HG02571 (cell line): ENCODE measurements around the gene TMEM163.

Source experiments
- ATAC-seq: cut with Tn5 transposase; IDR thresholded peaks from one replicate; pipeline ENCODE4 v1.9.1; 2021; ENCODE audit warnings: mild to moderate bottlenecking, moderate library complexity; ENCODE audit not compliant: unreplicated experiment

The TMEM163 gene

DNA sequence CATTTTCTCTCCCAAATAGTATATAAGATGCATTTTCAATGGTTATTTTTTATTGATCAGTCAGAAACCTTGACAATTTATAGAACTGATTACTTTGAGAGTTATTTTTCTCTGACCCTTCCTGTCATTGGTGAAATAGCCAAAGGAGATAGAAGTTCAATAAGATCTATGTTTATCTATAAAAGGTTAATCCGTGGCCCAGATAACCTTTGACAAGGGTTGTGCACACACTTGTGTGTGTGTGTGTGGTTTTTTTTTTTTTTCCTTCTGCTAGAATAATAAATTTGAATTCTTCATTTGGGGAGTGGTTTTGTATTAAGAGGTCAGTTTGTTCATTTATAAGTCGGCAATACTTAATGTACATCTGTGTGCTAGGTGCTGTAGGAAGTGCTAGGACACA, 304.9 kb downstream of the TMEM163 start:
- no peak for ATAC-seq

DNA sequence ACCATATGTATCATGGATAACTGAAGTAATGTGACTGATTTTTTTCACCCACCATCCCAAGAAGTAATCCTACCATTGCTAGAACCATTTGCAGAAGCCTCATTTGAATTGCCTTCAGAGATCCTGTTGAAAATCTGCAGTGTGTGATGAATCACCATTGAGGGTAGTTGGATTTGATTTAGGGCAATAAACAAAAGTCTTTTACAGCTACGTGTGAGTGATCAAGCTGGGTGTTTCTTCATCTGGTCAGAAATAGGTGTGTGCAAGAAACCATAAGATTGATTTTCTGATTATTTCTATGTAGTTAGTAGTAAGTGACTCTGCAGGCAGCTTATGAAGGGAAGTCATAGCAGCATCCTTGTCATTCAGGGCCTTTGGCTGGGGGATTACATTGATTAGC, 305.4 kb downstream of the TMEM163 start:
- ATAC-seq, result no peak

- no peak for ATAC-seq
Observed at GRCh38 chr2:134412639-134412999, 306.2 kb downstream of the TMEM163 start.

- ATAC-seq, result peak; percentile 92
Observed at GRCh38 chr2:134411828-134412638, 306.8 kb downstream of the TMEM163 start.

DNA sequence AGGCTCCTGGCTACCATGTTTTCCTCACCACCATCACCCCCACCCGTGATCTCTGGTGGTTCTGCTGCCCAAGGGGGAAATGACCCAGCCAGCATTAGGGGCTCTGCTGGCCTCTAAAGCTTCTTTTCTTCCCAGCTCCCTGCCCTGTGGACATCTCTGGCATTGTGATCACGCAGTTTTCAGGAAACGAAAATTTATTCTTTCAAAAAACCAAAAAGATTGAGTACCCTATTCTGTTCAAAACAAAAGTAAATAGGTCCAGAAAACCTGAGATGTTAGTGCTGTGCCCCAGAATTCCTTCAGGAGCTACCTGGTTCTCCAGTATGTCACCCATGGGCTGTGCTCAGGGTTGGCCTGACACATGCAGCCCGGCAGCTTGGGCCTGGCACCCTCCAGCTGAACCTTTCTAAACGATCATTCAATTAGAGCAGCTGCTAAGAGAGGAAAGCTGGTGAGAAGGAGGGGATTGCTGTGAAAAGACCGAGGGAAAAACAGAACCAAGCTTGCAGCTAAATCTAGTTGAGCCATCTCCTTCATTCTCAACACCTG, 307.4 kb downstream of the TMEM163 start:
- no peak for ATAC-seq

DNA sequence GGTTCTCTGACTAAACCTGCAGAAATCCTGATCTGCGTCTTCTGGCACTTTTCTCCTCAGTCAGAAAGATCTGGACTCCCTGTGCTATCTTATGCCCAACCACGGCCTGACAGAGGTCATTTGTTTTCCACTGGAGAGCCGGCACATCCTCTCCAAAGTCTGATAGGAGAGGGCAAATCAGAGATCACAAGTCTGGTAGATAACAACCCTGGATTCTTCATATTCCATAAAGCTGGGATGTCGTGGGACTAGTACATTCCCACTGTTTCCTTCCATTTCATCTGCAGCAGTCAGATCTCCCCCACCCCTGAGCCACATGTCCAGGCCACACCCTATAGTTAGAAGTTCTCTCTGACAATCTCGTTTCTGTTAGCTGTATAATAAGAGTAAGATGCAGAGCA, 308.0 kb downstream of the TMEM163 start:
- ATAC-seq, result no peak

GRCh38 chr2:134410006-134410405, 308.8 kb downstream of the TMEM163 start:
- no peak for ATAC-seq

- no peak for ATAC-seq
Observed at GRCh38 chr2:134408791-134409190, 310.0 kb downstream of the TMEM163 start.

DNA sequence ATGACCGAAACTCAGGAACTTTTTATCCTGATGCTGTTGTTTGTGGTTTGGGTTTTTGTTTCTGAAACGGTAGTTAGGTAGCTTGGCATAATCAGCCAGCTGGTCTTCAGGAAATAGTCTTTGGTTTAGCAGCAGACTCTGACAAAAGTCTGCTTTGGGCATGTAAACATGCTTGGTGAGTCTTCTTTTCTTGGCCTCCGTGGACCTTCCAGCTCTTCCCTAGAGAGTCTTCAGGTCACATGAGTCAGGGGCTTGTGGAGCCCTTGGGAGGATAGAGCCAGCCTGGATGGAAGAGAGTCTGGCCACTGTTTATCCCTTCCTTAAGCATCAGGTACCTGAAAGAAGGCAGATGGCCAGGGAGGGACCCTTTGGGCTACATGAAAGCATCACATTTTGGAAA, 310.4 kb downstream of the TMEM163 start:
- no peak for ATAC-seq

GRCh38 chr2:134407154-134407890, 311.5 kb downstream of the TMEM163 start:
- no peak for ATAC-seq

DNA sequence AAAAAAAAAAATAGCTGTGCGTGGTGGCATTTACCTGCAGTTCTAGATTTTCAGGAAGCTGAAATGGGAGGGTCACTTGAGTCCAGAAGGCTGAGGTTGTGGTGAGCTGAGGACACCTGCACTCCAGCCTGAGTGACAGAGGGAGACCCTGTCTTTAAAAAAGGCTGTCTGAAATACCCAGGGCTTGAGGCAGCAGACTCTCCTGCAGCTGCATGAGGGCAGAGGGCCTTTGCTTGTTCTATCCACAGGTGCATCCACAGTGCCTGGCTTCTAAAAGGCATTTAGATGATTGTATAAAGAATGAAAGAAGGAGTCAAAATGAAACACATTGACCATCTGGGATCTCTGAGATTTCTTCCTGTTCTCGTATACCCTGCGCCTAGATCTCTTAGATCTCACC, 312.1 kb downstream of the TMEM163 start:
- no peak for ATAC-seq

- no peak for ATAC-seq
Observed at GRCh38 chr2:134406311-134406710, 312.5 kb downstream of the TMEM163 start.
